Measurements from ENCODE around the gene FAAP100.

GRCh38 chr17:81522491-81523401, 29.4 kb downstream of the FAAP100 start:
- no peak for TF ChIP-seq CTCF (IDR thresholded peaks at IDR 0.05)
- TF ChIP-seq POLR2A (IDR thresholded peaks at IDR 0.05), result no peak

All from vagina (tissue), 2 donors.